Psoas muscle (tissue), 8 donors: Measurements from ENCODE around the gene YIF1A. TPM values are rescaled to one million over a fixed set of nuclear protein-coding genes. Genes with fewer than 3 reads are reported as not detected.

ENCODE experiments used
- ATAC-seq, 4 donors: fragments of 200-7000 bp; cut with Tn5 transposase; one replicate each; pipeline ENCODE4 v1.9.1; 2020; ENCODE audit warnings: moderate library complexity in 3 of 4, mild to moderate bottlenecking in 2 of 4
- DNase-seq, 2 donors: peaks; one replicate each; pipeline ENCODE4 v3.0.0-alpha.2; 2020
- H3K27ac ChIP-seq: fragments of 200-600 bp; one replicate; pipeline ENCODE4 v1.8.0; 2022
- H3K27me3 ChIP-seq, 3 donors: fragments of 200-600 bp in 1 of 3; one replicate each; pipeline versions ENCODE4 v1.6.1 to v1.8.0; 2013 to 2022; ENCODE audit warnings: low read length in 2 of 3, mild to moderate bottlenecking in 2 of 3, moderate library complexity in 1 of 3; ENCODE audit not compliant: insufficient read depth in 3 of 3
- H3K36me3 ChIP-seq, 2 donors: fragments of 200-600 bp in 1 of 2; one replicate each; pipeline versions ENCODE4 v1.6.1 to v1.8.0; 2013 to 2022; ENCODE audit warnings: low read depth in 1 of 2, mild to moderate bottlenecking in 1 of 2, moderate library complexity in 1 of 2; ENCODE audit not compliant: insufficient read depth in 1 of 2
- H3K4me1 ChIP-seq: fragments of 200-600 bp; one replicate; pipeline ENCODE4 v1.8.0; 2022
- H3K4me3 ChIP-seq: fragments of 200-600 bp; one replicate; pipeline ENCODE4 v1.8.0; 2022; ENCODE audit warnings: mild to moderate bottlenecking
- H3K9me3 ChIP-seq: fragments of 200-600 bp; one replicate; pipeline ENCODE4 v1.8.0; 2022
- WGBS, 3 donors: extraction: QIAGEN DNeasy Blood & Tissue Kit; methylation state at CpG; one replicate each; pipeline versions ENCODE4 v1.1.6 to v1.1.7; 2013; 5-methylcytosine and 5-hydroxymethylcytosine counted together
- intact Hi-C, 2 donors: fragments of 100-400 bp; cut with DNase I; formaldehyde crosslinking; loops; one replicate each; pipeline versions ENCODE4 v1.11.0 to v1.14.2; 2022
- polyA plus RNA-seq, 3 donors: library from polyadenylated mRNA; stranded (reverse); fragments of 200-250 nt; gene quantifications; one replicate each; pipeline ENCODE4 v1.2.3, GENCODE V29; 2013
- total RNA-seq, 4 donors: library from RNA; stranded (reverse); fragmentation: NEBNext Ultra II Directional in 2 of 4; extraction: Animal tissue kit (Norgen Biotek cat#: 25700) in 2 of 4; gene quantifications; one replicate each; pipeline versions ENCODE4 v1.2.1 to v1.2.4, GENCODE V29; 2021 to 2023
- TF ChIP-seq, protein P1 (sequence below): fragments of 200-600 bp; IDR thresholded peaks from one replicate; pipeline ENCODE4 v1.8.0; 2022; ENCODE audit warnings: antibody characterized with exemption
- donor health status: healthy with polysubstance abuse.
- donor health status: DM: no; HTN: no; CAD: no; lungs with moderate emphysema.
- donor health status: Bipolar disorder and iron deficiency.
- donor health status: healthy.
- donor health status: DM: yes; HTN: yes; CAD: no.
- donor health status: DM: no; HTN: no; CAD: no.
- donor health status: DM: no; HTN: no; CAD: no.
- donor health status: DM: yes; HTN: yes; CAD: no.

Gene YIF1A
- total and polyA plus RNA-seq, 7 donors: 70.1 to 161 (median 87.4) TPM

DNA sequence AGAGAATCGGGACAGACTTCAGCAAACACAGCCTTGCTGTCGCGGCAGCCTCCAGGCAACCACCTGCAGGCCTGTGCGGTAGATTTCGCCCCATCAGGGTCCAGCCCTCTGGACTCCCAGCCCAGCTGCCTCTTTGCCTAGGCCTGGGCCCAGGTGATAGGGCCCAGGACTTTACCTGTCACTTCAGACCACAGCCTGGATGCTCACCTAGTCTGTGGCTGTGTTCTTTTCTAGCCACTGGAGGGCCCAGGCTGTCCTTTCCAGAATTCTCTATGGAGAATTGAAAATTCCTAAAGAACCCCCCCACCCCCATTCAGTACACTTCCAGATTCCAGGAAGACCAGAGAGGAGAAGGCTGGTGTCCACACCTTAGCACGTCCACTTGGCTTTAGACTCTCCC is 51.1 kb downstream of the YIF1A start:
- Histone ChIP-seq H3K4me1 (peaks cover 13% of the 10 kb centered on the region), H3K9me3 (no peaks in the 10 kb centered on the region), H3K4me3 (no peak overlapping the region), H3K27ac (no peak overlapping the region), H3K27me3 (no peaks in the 10 kb centered on the region), H3K36me3 (peaks cover 2 to 77% of the 10 kb centered on the region in 2 donors)
- ATAC-seq (no peak), DNase-seq (no peak)
- 95 to 98% (median 95%) methylated on average over 6 of the region's 6 CpGs for WGBS, 3 donors
- TF ChIP-seq, protein P1, sequence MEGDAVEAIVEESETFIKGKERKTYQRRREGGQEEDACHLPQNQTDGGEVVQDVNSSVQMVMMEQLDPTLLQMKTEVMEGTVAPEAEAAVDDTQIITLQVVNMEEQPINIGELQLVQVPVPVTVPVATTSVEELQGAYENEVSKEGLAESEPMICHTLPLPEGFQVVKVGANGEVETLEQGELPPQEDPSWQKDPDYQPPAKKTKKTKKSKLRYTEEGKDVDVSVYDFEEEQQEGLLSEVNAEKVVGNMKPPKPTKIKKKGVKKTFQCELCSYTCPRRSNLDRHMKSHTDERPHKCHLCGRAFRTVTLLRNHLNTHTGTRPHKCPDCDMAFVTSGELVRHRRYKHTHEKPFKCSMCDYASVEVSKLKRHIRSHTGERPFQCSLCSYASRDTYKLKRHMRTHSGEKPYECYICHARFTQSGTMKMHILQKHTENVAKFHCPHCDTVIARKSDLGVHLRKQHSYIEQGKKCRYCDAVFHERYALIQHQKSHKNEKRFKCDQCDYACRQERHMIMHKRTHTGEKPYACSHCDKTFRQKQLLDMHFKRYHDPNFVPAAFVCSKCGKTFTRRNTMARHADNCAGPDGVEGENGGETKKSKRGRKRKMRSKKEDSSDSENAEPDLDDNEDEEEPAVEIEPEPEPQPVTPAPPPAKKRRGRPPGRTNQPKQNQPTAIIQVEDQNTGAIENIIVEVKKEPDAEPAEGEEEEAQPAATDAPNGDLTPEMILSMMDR: no peak
- intact Hi-C loops: no loop called here

DNA sequence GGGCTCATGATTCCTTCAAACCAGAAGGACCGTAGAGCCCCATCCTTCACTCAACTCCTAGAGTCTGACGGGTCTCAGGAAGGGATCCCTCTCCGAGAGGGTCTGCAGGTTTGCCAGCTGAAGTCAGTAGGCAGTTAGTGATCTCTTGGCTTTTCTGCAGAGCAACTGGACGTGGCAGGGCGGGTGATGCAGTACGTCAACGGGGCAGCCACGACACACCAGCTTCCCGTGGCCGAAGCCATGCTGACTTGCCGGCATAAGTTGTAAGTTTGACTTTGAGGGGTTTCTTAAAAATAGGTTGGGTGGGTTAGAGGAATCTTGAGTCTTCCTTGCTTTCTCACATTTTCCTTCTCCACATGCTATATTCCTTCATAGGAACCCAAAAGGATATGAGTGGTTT is 53.8 kb downstream of the YIF1A start:
- ATAC-seq (no peak), DNase-seq (no peak)
- TF ChIP-seq, protein P1: no peak
- Histone ChIP-seq H3K9me3 (no peaks in the 10 kb centered on the region), H3K4me3 (no peak overlapping the region), H3K36me3 (peaks cover 3 to 91% of the 10 kb centered on the region in 2 donors), H3K4me1 (peaks cover under 1% of the 10 kb centered on the region), H3K27me3 (no peaks in the 10 kb centered on the region), H3K27ac (no peak overlapping the region)
- 91 to 98% (median 93%) methylated on average over 11 of the region's 11 CpGs for WGBS, 3 donors
- intact Hi-C loops: no loop called here

Other genes with a start within 250 kb of the YIF1A start
- under 1 TPM in 1 of 4 donors, not detected in 3; 0.36 TPM for gene GAL3ST3, start 240.0 kb downstream of the YIF1A start, total RNA-seq
- under 1 TPM in 1 of 3 donors, not detected in 2; 0.03 TPM for gene GAL3ST3, start 240.0 kb downstream of the YIF1A start, polyA plus RNA-seq
- gene SF3B2, start 236.8 kb downstream of the YIF1A start, total RNA-seq: 100 to 1,000 TPM in 1 of 4 donors, 10 to 100 TPM in 3; 62.8 to 114 (median 86.4) TPM
- 100 to 1,000 TPM in 2 of 3 donors, 10 to 100 TPM in 1; 66.2 to 135 (median 114) TPM for gene SF3B2, start 236.8 kb downstream of the YIF1A start, polyA plus RNA-seq
- 10 to 100 TPM; 16.3 to 27.8 (median 24.9) TPM for gene PACS1, start 218.9 kb downstream of the YIF1A start, total RNA-seq
- 10 to 100 TPM in 1 of 3 donors, 1 to 10 TPM in 2; 7.4 to 16.0 (median 9.0) TPM for gene PACS1, start 218.9 kb downstream of the YIF1A start, polyA plus RNA-seq
- 10 to 100 TPM; 39.3 to 62.5 (median 54.4) TPM for gene KLC2, start 31.4 kb downstream of the YIF1A start, total RNA-seq
- 100 to 1,000 TPM in 1 of 3 donors, 10 to 100 TPM in 2; 30.4 to 124 (median 41.5) TPM for gene KLC2, start 31.4 kb downstream of the YIF1A start, polyA plus RNA-seq
- 100 to 1,000 TPM; 120 to 146 (median 129) TPM for gene RAB1B, start 20.5 kb downstream of the YIF1A start, total RNA-seq
- 100 to 1,000 TPM; 121 to 163 (median 130) TPM for gene RAB1B, start 20.5 kb downstream of the YIF1A start, polyA plus RNA-seq
- not detected for gene CNIH2, start 11.0 kb downstream of the YIF1A start, total RNA-seq
- under 1 TPM in 1 of 3 donors, not detected in 2; 0.05 TPM for gene CNIH2, start 11.0 kb downstream of the YIF1A start, polyA plus RNA-seq
- not detected for gene TMEM151A, start 2.8 kb upstream of the YIF1A start, total RNA-seq
- under 1 TPM in 2 of 3 donors, not detected in 1; 0.04 to 0.05 TPM for gene TMEM151A, start 2.8 kb upstream of the YIF1A start, polyA plus RNA-seq
- 10 to 100 TPM in 1 of 4 donors, 1 to 10 TPM in 3; 7.3 to 10.7 (median 9.1) TPM for gene CD248, start 27.9 kb upstream of the YIF1A start, total RNA-seq
- gene CD248, start 27.9 kb upstream of the YIF1A start, polyA plus RNA-seq: 1 to 10 TPM; 2.9 to 8.9 (median 5.5) TPM
- gene RIN1, start 47.3 kb upstream of the YIF1A start, total RNA-seq: 1 to 10 TPM; 3.9 to 6.9 (median 6.1) TPM
- 10 to 100 TPM in 1 of 3 donors, 1 to 10 TPM in 2; 1.2 to 38.0 (median 2.0) TPM for gene RIN1, start 47.3 kb upstream of the YIF1A start, polyA plus RNA-seq
- 10 to 100 TPM; 12.6 to 33.8 (median 19.9) TPM for gene BRMS1, start 56.0 kb upstream of the YIF1A start, total RNA-seq
- 100 to 1,000 TPM in 1 of 3 donors, 10 to 100 TPM in 2; 55.9 to 152 (median 91.3) TPM for gene BRMS1, start 56.0 kb upstream of the YIF1A start, polyA plus RNA-seq
- gene B4GAT1, start 58.5 kb upstream of the YIF1A start, total RNA-seq: 10 to 100 TPM; 17.0 to 21.0 (median 18.4) TPM
- gene B4GAT1, start 58.5 kb upstream of the YIF1A start, polyA plus RNA-seq: 10 to 100 TPM; 12.6 to 50.3 (median 24.5) TPM
- 10 to 100 TPM; 14.9 to 94.1 (median 51.0) TPM for gene SLC29A2, start 82.6 kb upstream of the YIF1A start, total RNA-seq
- 10 to 100 TPM; 14.9 to 84.5 (median 69.5) TPM for gene SLC29A2, start 82.6 kb upstream of the YIF1A start, polyA plus RNA-seq
- not detected for gene NPAS4, start 131.9 kb upstream of the YIF1A start, total RNA-seq
- gene NPAS4, start 131.9 kb upstream of the YIF1A start, polyA plus RNA-seq: under 1 TPM in 1 of 3 donors, not detected in 2; 0.05 TPM
- gene MRPL11, start 149.7 kb upstream of the YIF1A start, total RNA-seq: 10 to 100 TPM; 37.0 to 57.4 (median 48.7) TPM
- 10 to 100 TPM; 60.4 to 60.9 (median 60.7) TPM for gene MRPL11, start 149.7 kb upstream of the YIF1A start, polyA plus RNA-seq
- gene PELI3, start 177.8 kb upstream of the YIF1A start, total RNA-seq: 10 to 100 TPM in 2 of 4 donors, 1 to 10 TPM in 2; 5.3 to 22.5 (median 11.4) TPM
- 10 to 100 TPM in 2 of 3 donors, 1 to 10 TPM in 1; 3.1 to 46.8 (median 14.4) TPM for gene PELI3, start 177.8 kb upstream of the YIF1A start, polyA plus RNA-seq
- gene DPP3, start 191.3 kb upstream of the YIF1A start, total RNA-seq: 10 to 100 TPM; 24.0 to 44.4 (median 29.8) TPM
- gene DPP3, start 191.3 kb upstream of the YIF1A start, polyA plus RNA-seq: 10 to 100 TPM; 30.7 to 58.7 (median 57.9) TPM
- gene BBS1, start 221.5 kb upstream of the YIF1A start, total RNA-seq: 10 to 100 TPM in 3 of 4 donors, 1 to 10 TPM in 1; 8.4 to 15.3 (median 12.1) TPM
- 10 to 100 TPM in 1 of 3 donors, 1 to 10 TPM in 2; 4.4 to 13.8 (median 5.0) TPM for gene BBS1, start 221.5 kb upstream of the YIF1A start, polyA plus RNA-seq